GM10248 (cell line): ENCODE results near the gene ZMPSTE24.

Experiments used
- CTCF ChIA-PET: fragments of 300-600 bp; sonication (Branson Sonifier 250); formaldehyde crosslinking; extraction: SDS; loops from one replicate; lab custom pipeline; 2021; ENCODE audit warnings: antibody characterized with exemption; lab: Yijun Ruan, JAX
- POLR2A ChIA-PET: fragments of 350-650 bp; sonication (Branson Sonifier 250); formaldehyde crosslinking; extraction: SDS; loops from one replicate; lab custom pipeline; 2020; ENCODE audit warnings: antibody characterized with exemption; lab: Yijun Ruan, JAX
- DNase-seq: peaks from one replicate; pipeline ENCODE4 v3.0.0; 2012; ENCODE audit errors: extremely low spot score
- TF ChIP-seq, protein P1 (sequence below): IDR thresholded peaks from 2 replicates; pipeline ENCODE4 v1.5.1; 2012; ENCODE audit warnings: mild to moderate bottlenecking, low read depth; ENCODE audit errors: extremely low read depth, missing control alignments, control extremely low read depth

ZMPSTE24 gene

GRCh38 chr1:40244138-40244744 lies 13.8 kb upstream of the ZMPSTE24 start:
- ChIA-PET POLR2A (no interaction called here), CTCF (interaction anchor here (2.5 to 4.4 kb wide), 2 partner anchors 12 to 71 kb away, joined by 11 to 12 read pairs; no protein-coding TSS in a partner anchor)
- TF ChIP-seq, protein P1, sequence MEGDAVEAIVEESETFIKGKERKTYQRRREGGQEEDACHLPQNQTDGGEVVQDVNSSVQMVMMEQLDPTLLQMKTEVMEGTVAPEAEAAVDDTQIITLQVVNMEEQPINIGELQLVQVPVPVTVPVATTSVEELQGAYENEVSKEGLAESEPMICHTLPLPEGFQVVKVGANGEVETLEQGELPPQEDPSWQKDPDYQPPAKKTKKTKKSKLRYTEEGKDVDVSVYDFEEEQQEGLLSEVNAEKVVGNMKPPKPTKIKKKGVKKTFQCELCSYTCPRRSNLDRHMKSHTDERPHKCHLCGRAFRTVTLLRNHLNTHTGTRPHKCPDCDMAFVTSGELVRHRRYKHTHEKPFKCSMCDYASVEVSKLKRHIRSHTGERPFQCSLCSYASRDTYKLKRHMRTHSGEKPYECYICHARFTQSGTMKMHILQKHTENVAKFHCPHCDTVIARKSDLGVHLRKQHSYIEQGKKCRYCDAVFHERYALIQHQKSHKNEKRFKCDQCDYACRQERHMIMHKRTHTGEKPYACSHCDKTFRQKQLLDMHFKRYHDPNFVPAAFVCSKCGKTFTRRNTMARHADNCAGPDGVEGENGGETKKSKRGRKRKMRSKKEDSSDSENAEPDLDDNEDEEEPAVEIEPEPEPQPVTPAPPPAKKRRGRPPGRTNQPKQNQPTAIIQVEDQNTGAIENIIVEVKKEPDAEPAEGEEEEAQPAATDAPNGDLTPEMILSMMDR = no peak
- DNase-seq = no peak

DNA sequence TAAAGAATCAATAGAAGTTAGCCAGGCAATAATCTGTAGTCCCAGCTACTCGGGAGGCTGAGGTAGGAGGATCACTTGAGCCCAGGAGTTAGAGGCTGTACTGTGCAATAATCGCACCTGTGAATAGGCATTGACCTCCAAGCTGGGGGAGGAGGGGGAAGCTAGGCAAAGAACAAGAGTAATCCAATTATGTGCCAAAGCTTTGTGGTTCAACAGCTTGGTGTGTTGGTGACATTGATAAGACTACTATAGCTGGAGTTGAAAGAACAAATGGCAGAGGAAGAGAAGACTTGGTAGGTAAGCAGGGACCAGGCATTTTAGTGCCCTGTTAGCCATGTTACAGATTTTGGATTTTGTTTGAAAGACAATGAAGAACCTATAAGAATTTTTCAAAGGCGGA lies 12.3 kb upstream of the ZMPSTE24 start:
- TF ChIP-seq, protein P1 = no peak
- CTCF ChIA-PET = interaction anchor here (0.9 to 2.3 kb wide), 4 partner anchors 25 to 102 kb away, joined by 3 to 8 read pairs (median 4); no protein-coding TSS in a partner anchor
- no peak for DNase-seq
- POLR2A ChIA-PET = no interaction called here

GRCh38 chr1:40247655-40248054 lies 10.4 kb upstream of the ZMPSTE24 start, which contains the start of gene TMCO2:
TSS of gene TMCO2 (plus strand) at chr1:40247937. CDS start at chr1:40247994, 57 bp downstream.
- TF ChIP-seq, protein P1 = no peak
- ChIA-PET CTCF (interaction anchor here (1.4 to 2.3 kb wide), 3 partner anchors 17 to 90 kb away, joined by 3 to 8 read pairs (median 4); no protein-coding TSS in a partner anchor), POLR2A (interaction anchor here (0.6 to 0.7 kb wide), 3 partner anchors 28 to 1883 kb away, joined by 3 to 5 read pairs (median 4); no protein-coding TSS in a partner anchor)
- no peak for DNase-seq

DNA sequence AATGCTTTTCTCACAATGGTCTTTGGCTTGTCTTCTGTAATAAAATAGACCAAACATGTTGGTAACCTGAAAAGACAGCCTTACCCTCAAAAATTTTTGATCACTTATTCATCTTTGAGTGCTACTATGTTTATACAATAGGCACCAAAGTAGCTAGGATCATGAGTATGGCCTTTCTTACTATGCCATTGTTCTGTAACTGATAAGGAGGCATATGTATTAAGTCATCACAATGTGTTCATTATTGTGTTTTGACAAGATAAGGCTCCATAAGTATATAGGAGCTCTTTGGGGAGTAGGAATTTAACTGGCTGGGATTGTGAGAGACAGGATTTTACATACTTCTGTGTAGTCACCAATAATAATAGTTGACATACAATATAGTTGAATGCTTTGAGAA lies 9.6 kb upstream of the ZMPSTE24 start:
- no peak for DNase-seq
- TF ChIP-seq, protein P1 = no peak
- CTCF ChIA-PET = interaction anchor here (1.4 to 1.6 kb wide), 3 partner anchors 18 to 49 kb away, joined by 3 to 4 read pairs (median 3); no protein-coding TSS in a partner anchor
- POLR2A ChIA-PET = no interaction called here

DNA sequence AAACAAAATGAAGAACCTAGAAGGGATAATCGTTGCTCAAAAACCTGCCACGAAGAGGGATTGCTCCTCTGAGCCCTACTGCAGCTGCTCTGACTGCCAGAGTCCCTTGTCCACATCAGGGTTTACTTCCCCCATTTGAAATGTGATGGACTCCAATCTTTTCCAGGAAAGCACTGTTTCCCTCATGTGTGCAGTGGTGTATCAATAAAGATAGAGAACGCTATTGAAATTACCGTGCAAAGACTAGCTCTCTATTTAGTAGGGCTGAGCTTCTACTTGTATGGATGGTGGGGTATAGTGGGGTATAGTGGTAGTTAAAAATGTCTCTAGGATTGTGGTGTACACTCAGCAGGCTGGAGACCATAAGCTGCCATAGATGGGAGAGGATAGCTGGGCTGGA lies 6.6 kb upstream of the ZMPSTE24 start:
- CTCF ChIA-PET = interaction anchor here (1.0 to 1.2 kb wide), 2 partner anchors 9 to 173 kb away, joined by 3 read pairs; no protein-coding TSS in a partner anchor
- DNase-seq = no peak

DNA sequence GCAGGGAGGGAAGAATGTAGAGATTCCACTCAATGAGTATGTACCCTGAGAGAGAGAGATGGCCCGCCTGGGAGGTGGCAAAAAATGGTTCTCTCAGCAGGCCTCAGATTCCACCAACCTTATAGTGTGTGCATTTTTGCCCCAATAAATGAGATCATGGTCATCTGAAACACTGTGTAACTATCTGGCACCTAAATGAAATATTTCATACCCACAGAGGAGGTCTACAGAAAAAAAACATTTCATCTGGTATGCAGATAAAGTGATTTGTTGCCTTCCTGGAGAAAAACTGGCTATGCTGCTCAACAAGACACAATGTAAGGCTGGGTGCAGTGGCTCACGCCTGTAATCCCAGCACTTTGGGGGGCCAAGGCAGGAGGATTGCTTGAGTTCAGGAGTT lies 5.4 kb upstream of the ZMPSTE24 start:
- CTCF ChIA-PET = interaction anchor here (1.2 to 1.9 kb wide), 2 partner anchors 62 to 174 kb away, joined by 3 to 4 read pairs; no protein-coding TSS in a partner anchor
- POLR2A ChIA-PET = no interaction called here
- TF ChIP-seq, protein P1 = no peak
- DNase-seq = no peak

More for the DNA sequence above, 6.6 kb upstream of the ZMPSTE24 start:
- TF ChIP-seq, protein P1 = no peak
- POLR2A ChIA-PET = no interaction called here
